GM18867 (cell line): ENCODE measurements around the gene OR2T35.

ENCODE experiments used
- ATAC-seq: cut with Tn5 transposase; IDR thresholded peaks from one replicate; pipeline ENCODE4 v1.9.1; 2021; ENCODE audit warnings: mild to moderate bottlenecking, moderate library complexity; ENCODE audit not compliant: unreplicated experiment

OR2T35 gene

DNA sequence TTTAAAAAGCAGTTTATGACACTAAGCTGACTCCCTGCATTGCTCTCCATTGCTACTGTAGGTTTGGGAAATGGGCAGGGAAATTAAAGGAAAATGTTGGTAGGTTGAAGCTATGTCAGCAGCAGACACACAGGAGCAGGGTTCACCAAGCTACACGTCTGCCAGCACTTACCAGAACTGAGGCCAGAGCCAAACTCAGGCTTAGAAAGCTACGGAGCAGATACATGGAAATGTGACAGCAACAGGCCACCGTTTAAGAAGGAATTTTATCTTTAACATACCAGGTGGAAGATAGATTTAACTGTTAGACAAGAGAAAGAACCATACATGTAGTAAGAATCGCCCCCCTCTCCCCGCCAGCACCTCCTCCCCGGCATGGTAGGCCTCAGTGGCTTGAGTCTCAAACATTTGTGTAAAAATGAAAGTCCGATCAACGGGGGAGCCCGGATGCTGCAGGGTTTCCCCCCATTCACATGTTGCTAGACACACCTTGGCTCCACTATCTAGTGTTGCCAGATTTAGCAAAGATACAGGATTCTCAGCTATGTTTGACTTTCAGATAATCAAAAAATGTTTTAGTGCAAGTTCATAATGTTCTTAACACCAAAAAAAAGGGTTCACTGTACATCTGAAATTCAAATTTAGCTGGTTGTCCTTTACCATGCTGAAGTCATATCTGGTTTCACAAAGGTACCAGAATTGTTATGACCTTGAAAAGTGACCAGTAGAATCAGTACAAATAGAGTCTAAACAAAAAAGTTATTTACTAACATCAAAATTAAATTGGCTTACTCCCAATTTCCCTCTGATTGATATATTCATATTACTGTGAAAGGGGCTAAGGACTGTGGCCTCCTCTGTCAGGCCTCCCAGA lies 16.9 kb downstream of the OR2T35 start:
- no peak for ATAC-seq

DNA sequence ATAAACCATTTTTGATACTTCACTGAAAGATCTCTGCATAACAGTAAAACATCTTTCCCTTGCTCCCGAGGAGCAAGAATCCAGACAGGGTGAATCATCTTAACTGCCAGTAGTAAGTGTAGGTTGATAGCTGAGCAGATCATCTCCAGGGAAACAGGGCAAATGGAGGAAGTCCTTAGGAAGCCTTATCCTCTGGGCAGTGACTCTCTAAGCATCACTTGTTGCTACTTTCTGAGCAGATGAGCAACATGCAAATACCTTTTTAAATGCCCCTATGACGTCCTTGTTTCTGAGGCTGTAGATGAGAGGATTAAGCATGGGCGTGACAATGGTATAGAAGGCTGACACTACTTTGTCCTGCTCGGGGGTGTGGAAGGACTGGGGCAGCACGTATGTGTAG lies 19.1 kb downstream of the OR2T35 start:
- ATAC-seq = no peak

DNA sequence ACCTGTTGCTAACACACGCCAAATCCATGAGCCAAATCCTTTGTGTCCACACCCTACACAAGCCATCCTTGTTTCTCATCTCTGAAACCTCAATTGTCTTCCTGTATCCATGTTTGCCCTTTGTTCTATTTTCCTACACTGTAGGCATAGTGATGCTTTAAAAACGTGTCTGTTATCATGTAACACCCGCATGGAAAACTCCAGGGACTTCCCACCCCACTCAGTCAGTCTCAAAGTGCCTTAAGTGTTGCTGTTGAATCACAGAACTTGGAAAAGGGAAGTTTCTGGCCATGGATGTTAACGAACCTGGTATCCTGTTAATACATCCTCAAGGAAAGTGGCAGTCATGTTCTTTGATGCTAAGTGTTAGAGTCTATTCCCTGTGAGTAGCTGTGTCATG lies 19.9 kb downstream of the OR2T35 start:
- no peak for ATAC-seq

DNA sequence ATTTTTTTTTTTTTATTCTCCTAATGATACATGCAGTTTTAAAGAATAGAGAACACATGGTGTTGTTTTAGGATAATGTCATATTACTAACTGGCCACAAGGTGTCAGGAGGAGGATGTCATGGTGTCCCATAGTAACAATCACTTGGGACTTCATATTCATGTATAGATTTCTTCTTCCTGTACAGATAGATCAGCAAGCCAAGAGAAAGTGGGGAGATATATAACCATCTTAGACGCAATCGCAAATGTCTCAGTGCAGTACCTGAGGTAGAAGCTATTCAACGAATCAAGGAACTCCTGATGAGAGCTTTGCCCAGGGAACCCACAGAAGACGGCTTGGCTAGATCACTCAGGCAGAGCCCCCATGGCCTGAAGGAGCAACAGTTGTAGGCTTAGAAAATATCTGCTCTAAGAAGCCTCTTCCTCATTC lies 22.5 kb downstream of the OR2T35 start:
- no peak for ATAC-seq

DNA sequence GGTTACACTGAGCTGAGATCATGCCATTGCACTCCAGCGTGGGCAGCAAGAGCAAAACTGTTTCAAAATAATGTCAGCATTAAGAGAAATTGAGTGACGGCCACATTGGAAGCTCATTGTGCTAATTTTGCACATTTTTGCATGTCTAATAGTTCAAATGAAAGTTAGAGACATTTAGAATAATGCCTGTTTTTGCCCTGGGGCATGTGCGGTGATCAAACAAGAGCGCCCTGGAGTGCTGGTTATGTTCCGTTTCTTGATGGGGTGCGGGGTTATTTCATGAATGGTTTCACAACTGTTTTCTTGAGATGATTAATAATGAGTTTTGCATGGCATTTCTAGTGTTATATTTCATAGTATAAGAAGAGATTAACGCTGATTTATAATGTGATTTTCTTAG lies 23.3 kb downstream of the OR2T35 start:
- ATAC-seq = no peak

DNA sequence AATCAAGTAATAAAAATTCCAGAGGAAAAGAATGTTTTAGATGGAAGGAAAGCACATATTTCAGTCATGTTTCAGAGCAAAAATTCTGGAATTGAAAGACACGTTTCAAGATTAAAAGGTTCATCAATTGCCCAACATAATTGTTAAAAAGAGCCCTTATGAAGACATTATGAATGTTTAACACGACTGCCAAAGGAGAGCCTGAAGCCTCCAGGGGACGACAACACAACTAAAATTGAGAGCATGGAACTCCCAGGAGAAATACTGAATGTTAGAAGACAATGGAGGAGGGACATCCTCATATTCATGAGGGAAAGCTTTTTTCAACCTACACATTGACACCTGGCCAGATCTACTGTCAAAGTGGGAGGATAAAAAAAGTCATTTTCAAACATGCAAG lies 26.2 kb downstream of the OR2T35 start:
- ATAC-seq = no peak

DNA sequence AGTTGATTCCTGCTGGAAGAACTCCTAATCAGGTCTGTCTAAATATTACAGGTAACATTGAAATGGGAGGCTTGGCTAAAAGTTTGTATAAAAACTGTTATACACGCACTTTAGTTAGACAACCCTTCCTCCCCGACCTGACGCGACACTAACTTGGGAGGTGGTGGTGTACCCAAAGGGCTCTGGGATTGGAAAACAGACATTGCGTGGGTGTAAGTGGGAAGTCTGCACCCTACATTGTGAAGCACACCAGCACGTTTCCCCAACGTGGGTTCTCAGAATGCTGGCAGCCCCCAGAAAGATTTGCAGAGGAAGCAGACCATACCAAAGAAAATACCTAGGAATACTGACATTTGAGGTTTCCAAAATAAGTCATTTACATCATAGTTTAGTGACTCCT lies 27.0 kb downstream of the OR2T35 start:
- ATAC-seq = no peak

DNA sequence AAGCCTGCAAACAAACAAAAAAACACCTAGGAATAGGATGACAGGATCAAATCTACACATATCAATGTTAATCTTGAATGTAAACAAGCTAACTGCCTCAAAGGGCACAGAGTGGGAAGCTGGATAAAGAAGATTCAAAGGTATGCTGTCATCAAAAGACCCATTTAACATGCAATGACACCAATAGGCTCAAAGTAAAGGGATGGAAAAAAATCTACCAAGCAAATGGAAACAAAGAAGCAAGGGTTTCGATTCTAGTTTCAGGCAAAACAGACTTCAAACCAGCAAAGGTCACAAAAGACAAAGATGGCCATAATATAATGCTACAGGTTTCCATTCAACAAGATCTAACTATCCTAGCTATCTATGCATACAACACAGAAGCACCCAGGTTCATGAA lies 31.3 kb downstream of the OR2T35 start:
- no peak for ATAC-seq

DNA sequence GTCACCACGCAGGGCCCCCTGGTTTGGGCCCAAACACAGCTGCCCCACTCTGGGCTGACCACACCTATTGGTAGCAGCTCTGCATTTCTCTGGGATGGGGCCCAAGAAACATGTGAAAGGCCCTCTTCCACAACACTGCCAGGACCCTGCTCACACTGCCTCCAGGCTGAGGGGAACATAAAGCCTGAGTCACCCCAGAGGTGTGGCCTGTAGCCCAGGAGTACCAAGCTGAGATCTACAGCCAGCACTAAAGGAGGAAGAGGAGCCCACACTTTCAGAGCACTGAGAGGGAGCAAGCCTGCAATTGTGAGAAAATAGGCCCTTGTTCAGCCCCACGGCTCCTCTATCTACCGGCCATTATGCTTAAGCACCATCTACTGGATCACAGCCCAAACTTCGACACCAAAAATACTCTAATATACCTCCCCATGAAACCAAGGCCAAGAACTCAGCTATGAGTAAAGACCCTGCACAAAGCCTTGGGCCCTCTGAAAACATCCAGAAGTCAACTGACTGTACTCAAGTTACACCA lies 33.1 kb downstream of the OR2T35 start:
- no peak for ATAC-seq

DNA sequence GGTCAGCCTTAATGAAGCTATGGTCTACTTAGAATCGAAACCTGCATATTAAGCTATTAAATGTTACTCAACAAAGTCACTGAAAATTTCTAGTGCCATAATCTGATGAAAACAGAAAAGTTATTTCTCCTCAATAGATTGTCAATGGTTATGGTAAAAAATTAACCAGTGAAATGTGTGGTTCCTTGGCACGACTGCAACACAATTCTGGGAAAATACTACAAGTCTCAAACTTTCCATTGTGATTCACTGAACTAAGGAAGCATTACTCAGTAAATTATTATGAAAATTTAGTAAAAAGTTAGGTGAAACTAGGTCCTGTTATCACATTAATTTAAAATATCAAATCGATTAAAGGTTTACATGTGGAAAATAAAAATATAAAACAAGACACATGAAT lies 34.8 kb downstream of the OR2T35 start:
- ATAC-seq = no peak

DNA sequence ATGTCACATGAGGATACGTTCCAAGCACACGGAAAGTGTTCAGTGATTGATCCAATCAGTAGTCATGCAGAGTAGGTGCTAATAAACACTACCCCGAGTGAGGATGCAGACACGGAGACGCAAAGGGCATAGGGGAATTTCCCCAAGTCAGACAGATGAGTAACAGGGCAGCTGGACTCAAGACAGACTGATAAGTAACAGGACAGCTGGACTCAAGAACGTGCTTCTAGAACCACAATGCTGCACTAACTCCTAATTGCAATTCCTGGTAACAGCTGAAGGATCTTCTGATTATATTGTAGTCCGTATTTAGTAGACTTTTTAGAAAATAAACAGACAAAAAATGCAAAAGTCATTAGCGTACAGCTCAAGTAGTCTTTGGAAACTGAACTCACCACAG lies 45.7 kb downstream of the OR2T35 start:
- ATAC-seq = no peak

DNA sequence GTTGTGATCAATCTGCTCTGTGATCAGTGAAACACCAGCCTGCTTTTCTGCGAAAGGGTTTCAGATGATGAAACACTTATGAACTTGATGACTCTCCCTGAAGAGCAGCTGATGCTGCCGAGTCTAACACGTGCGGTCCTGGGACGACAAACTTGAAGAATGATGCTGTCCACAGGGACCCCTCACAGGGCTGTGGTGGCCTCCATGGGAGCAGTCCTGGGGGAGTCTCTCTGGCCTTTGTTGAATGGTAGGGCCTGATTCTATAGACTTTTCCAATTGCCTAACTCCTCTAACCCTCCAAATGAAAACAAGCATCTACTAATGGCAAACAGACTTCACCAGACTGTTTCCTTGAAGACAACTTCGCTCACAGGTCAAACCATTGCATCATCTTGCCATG lies 47.5 kb downstream of the OR2T35 start, which contains the start of gene OR2T10:
OR2T10 (minus strand) TSS at position 112 of the 400 bp plus-strand sequence. CDS start 3,932 bp downstream, outside the sequence.
- ATAC-seq = no peak

DNA sequence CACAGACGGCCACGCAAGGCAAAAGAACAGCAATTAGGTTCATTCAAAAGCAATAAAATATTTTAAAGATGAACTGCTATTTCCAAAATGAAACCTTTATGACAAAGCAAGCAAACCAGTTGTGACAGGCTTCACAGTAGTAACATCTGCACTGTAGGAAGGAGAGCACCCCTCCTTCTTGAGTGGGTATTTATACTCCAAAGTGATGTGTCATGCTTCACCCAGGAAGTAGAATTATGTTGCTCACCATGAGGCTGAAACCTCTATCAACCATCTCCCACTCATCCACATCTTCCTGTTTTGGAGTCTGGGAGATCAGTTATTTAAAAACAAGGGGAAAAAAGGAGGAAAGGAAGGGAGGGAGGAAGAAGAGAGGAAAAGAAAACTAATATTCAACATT lies 48.5 kb downstream of the OR2T35 start:
- no peak for ATAC-seq

DNA sequence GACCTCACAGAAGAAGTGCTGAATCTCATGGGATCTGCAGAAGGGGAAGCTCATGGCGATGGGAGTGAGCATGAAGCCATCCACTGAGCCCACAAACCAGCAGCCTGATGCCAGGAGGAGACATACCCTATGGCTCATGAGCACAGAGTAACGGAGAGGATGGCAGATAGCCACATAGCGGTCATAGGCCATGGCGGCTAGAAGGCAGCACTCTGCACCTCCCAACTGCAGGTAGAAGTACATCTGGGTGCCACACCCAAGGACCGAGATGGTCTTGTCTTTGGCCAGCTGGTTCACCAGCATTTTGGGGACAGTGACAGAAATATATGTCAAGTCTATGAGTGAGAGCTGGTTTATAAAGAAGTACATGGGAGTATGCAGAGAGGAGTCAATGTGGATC lies 51.9 kb downstream of the OR2T35 start:
- no peak for ATAC-seq

DNA sequence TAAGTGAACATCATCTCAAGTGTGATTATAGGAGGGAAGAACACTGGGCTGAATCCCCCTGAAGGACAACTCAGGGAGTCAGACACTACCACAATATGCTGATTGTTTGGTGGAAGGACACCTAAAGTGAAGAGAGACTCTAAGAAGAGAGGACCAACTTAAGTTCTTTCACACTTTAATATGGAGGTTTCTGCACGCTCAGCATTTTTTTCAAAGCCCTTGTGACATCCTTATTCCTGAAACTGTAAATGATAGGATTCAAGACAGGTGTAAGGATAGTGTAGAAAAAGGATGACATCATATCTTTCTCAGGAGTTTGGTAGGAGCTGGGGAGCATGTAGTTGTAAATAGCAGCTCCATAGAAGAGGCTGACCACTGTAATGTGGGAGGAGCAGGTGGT lies 52.4 kb downstream of the OR2T35 start:
- no peak for ATAC-seq

DNA sequence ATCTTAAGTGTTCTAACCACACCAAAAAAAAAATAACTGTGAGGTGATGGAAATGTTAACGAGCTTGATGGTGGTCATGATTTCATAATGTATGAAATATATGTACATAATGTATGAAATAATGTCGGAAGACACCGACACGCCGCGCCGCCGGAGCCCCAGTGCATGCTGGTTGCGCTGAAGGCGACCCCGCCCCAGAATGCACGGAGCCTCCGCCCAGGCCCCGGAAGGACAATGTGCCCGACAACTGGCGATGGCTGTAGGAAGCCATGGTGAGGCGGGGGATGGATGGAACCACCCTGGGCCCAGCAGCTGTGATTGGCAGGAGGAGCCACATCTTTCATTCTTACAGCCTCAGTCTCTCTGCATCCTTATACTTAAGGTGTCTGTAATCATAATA lies 55.0 kb downstream of the OR2T35 start:
- ATAC-seq = no peak

DNA sequence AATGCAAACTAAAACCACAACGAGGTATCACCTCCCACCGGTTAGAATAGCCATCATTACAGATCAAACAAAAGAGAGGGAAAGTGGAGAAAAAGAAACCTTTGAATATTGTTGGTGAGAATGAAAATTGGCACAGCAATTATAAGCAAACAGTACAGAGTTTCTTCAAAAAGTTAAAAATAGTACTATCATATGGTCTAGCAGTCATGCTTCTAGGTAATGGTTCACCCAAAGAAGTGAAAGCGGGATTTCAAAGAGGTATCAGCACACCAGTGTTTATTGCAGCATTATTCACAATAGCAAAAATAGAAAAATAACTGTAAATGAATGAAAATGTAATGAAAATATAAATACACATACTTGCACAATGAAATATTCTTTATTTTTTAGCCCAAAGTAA lies 55.7 kb downstream of the OR2T35 start:
- no peak for ATAC-seq
